Measurements from ENCODE around the gene MTMR10.

Gene MTMR10

GRCh38 chr15:30956216-30957124 is 35.0 kb downstream of the MTMR10 start:
- no peak for DNase-seq

GRCh38 chr15:30954674-30955073 is 36.8 kb downstream of the MTMR10 start:
- DNase-seq = no peak

GRCh38 chr15:30953731-30954378 is 37.6 kb downstream of the MTMR10 start:
- no peak for DNase-seq

GRCh38 chr15:30953183-30953582 is 38.2 kb downstream of the MTMR10 start:
- DNase-seq = no peak

GRCh38 chr15:30943654-30944335 is 47.6 kb downstream of the MTMR10 start:
- no peak for DNase-seq

- DNase-seq = no peak
These were observed 49.9 kb downstream of the MTMR10 start for GRCh38 chr15:30941520-30941919.

GRCh38 chr15:30940359-30940758 is 51.1 kb downstream of the MTMR10 start:
- no peak for DNase-seq

GRCh38 chr15:30939161-30939560 is 52.3 kb downstream of the MTMR10 start:
- no peak for DNase-seq

- no peak for DNase-seq
These were observed 58.1 kb downstream of the MTMR10 start for GRCh38 chr15:30933293-30933692.

GRCh38 chr15:30930422-30930821 is 61.0 kb downstream of the MTMR10 start:
- DNase-seq = no peak

- no peak for DNase-seq
These were observed 61.4 kb downstream of the MTMR10 start for GRCh38 chr15:30929982-30930381.

GRCh38 chr15:30929064-30929669 is 62.3 kb downstream of the MTMR10 start:
- peak in 1 of 14 donors; percentile 37 for DNase-seq

- no peak for DNase-seq
These were observed 63.4 kb downstream of the MTMR10 start for GRCh38 chr15:30928076-30928475.

GRCh38 chr15:30927148-30927761 is 64.2 kb downstream of the MTMR10 start:
- peak in 1 of 14 donors; percentile 60 for DNase-seq

GRCh38 chr15:30926161-30926560 is 65.3 kb downstream of the MTMR10 start:
- no peak for DNase-seq

GRCh38 chr15:30925686-30926085 is 65.7 kb downstream of the MTMR10 start:
- no peak for DNase-seq

- no peak for DNase-seq
These were observed 67.1 kb downstream of the MTMR10 start for GRCh38 chr15:30924353-30924752.

GRCh38 chr15:30923429-30923828 is 68.0 kb downstream of the MTMR10 start:
- DNase-seq = peak in 11 of 14 donors; percentile 7 to 76 (median 58)

- peak in 12 of 14 donors; percentile 29 to 87 (median 78) for DNase-seq
These were observed 68.7 kb downstream of the MTMR10 start for GRCh38 chr15:30922480-30923311.

- DNase-seq = peak in 7 of 14 donors; percentile 13 to 73 (median 44)
These were observed 69.5 kb downstream of the MTMR10 start for GRCh38 chr15:30921781-30922479.

- DNase-seq = no peak
These were observed 70.3 kb downstream of the MTMR10 start for GRCh38 chr15:30921106-30921505.
